Endothelial cell (in vitro differentiated cells): Measurements from ENCODE around the gene CORO2B. TPM values are rescaled to one million over a fixed set of nuclear protein-coding genes. Genes with fewer than 3 reads are reported as not detected.

ENCODE experiments used
- DNase-seq: peaks from one replicate; pipeline ENCODE4 v3.0.0; 2021; ENCODE audit warnings: low spot score
- H3K27ac Mint-ChIP-seq: one replicate; pipeline ENCODE4 v1.8.0; 2021; ENCODE audit warnings: mixed read lengths, inconsistent platforms; ENCODE audit not compliant: unreplicated experiment
- H3K27me3 Mint-ChIP-seq: one replicate; pipeline ENCODE4 v1.8.0; 2021; ENCODE audit warnings: mild to moderate bottlenecking, moderate library complexity, mixed read lengths, inconsistent platforms; ENCODE audit not compliant: unreplicated experiment
- H3K36me3 Mint-ChIP-seq: one replicate; pipeline ENCODE4 v1.8.0; 2021; ENCODE audit warnings: mild to moderate bottlenecking, low read depth, mixed read lengths, inconsistent platforms; ENCODE audit not compliant: unreplicated experiment
- H3K4me1 Mint-ChIP-seq: one replicate; pipeline ENCODE4 v1.8.0; 2021; ENCODE audit warnings: mild to moderate bottlenecking, mixed read lengths, inconsistent platforms; ENCODE audit not compliant: unreplicated experiment
- H3K4me3 Mint-ChIP-seq: one replicate; pipeline ENCODE4 v1.8.0; 2021; ENCODE audit warnings: mild to moderate bottlenecking, mixed read lengths, inconsistent platforms; ENCODE audit not compliant: unreplicated experiment
- H3K9me3 Mint-ChIP-seq: one replicate; pipeline ENCODE4 v1.8.0; 2021; ENCODE audit warnings: mixed read lengths, inconsistent platforms; ENCODE audit not compliant: unreplicated experiment
- CTCF ChIP-seq: fragments of 200-600 bp; sonication (generic); IDR thresholded peaks from one replicate; pipeline ENCODE4 v1.5.0; 2021; ENCODE audit warnings: antibody characterized with exemption; ENCODE audit not compliant: unreplicated experiment
- total RNA-seq: library from RNA; stranded (reverse); fragmentation: NEBNext Ultra II Directional; extraction: Animal tissue kit (Norgen Biotek cat#: 25700); gene quantifications from one replicate; pipeline ENCODE4 v1.2.1, GENCODE V29; 2021; ENCODE audit not compliant: unreplicated experiment

CORO2B gene
- total RNA-seq, 1 donor from 2014 or later, result 71.7 TPM

- no peak for DNase-seq
- Mint-ChIP-seq H3K4me3 (no peak overlapping the region), H3K36me3 (peaks cover 34% of the 10 kb centered on the region), H3K27ac (peak overlapping the region; percentile 76), H3K27me3 (peaks cover 4% of the 10 kb centered on the region), H3K4me1 (peaks cover 12% of the 10 kb centered on the region), H3K9me3 (no peaks in the 10 kb centered on the region)
- TF ChIP-seq CTCF, result no peak
Measured at GRCh38 chr15:68776477-68777270, 197.9 kb downstream of the CORO2B start.

Other genes starting within 250 kb of the CORO2B start
- gene ITGA11, start 146.8 kb upstream of the CORO2B start, total RNA-seq, result 0.28 TPM
- gene ANP32A, start 241.9 kb downstream of the CORO2B start, total RNA-seq, result 248 TPM